Caco-2 (cell line): ENCODE data around the gene TMEM196. TPM values are rescaled to one million over a fixed set of nuclear protein-coding genes. Genes with fewer than 3 reads are reported as not detected.

Experiments used
- BruUV-seq: library from RNA; stranded (reverse); fragments of 400-500 nt; replicated peaks from 2 replicates; lab custom pipeline; 2021; lab: Mats Ljungman, UMichigan
- CTCF ChIA-PET: fragments of 300-600 bp; sonication (Branson Sonifier 250); formaldehyde crosslinking; loops from one replicate; lab custom pipeline; 2022; ENCODE audit warnings: antibody characterized with exemption; lab: Charles Lee
- POLR2A ChIA-PET: fragments of 300-600 bp; sonication (Branson Sonifier 250); formaldehyde crosslinking; loops from one replicate; lab custom pipeline; 2022; ENCODE audit warnings: antibody characterized with exemption; lab: Charles Lee
- DNase-seq, 2 experiments: peaks; one replicate each; pipeline versions ENCODE4 v3.0.0 to v3.0.0-alpha.2; 2020 to 2022
- H3K27me3 ChIP-seq: replicated peaks from 2 replicates; pipeline ENCODE4 v1.6.0; 2011; ENCODE audit warnings: low read length; ENCODE audit not compliant: control insufficient read depth, insufficient read depth
- H3K36me3 ChIP-seq: 2 replicates; pipeline ENCODE4 v1.5.1; 2011; ENCODE audit warnings: low read length; ENCODE audit not compliant: control insufficient read depth, insufficient read depth
- H3K4me1 ChIP-seq: fragments of 250-450 bp; sonication (Bioruptor Pico); 2 replicates; pipeline ENCODE4 v1.5.1; 2020; ENCODE audit warnings: mild to moderate bottlenecking
- H3K4me3 ChIP-seq: 2 replicates; pipeline ENCODE4 v1.5.1; 2011; ENCODE audit warnings: low read depth, mild to moderate bottlenecking, control low read depth, low read length
- H3K9me3 ChIP-seq: fragments of 250-450 bp; sonication (Bioruptor Pico); 2 replicates; pipeline ENCODE4 v1.5.1; 2020; ENCODE audit warnings: mild to moderate bottlenecking, moderate library complexity
- H3K27ac Mint-ChIP-seq: one replicate; pipeline ENCODE4 v1.8.0; 2022; ENCODE audit warnings: mixed read lengths; ENCODE audit not compliant: unreplicated experiment
- H3K27me3 Mint-ChIP-seq: one replicate; pipeline ENCODE4 v1.8.0; 2022; ENCODE audit warnings: mixed read lengths; ENCODE audit not compliant: insufficient read depth, unreplicated experiment
- H3K36me3 Mint-ChIP-seq: one replicate; pipeline ENCODE4 v1.8.0; 2022; ENCODE audit warnings: mild to moderate bottlenecking, mixed read lengths; ENCODE audit not compliant: insufficient read depth, unreplicated experiment
- H3K4me1 Mint-ChIP-seq: one replicate; pipeline ENCODE4 v1.8.0; 2022; ENCODE audit warnings: low read depth, mixed read lengths; ENCODE audit not compliant: unreplicated experiment
- H3K4me3 Mint-ChIP-seq: one replicate; pipeline ENCODE4 v1.8.0; 2022; ENCODE audit warnings: mild to moderate bottlenecking, moderate library complexity, mixed read lengths; ENCODE audit not compliant: unreplicated experiment
- H3K9me3 Mint-ChIP-seq: one replicate; pipeline ENCODE4 v1.8.0; 2022; ENCODE audit warnings: mixed read lengths; ENCODE audit not compliant: unreplicated experiment
- intact Hi-C: fragments of 100-400 bp; cut with micrococcal nuclease; formaldehyde crosslinking; loops from one replicate; pipeline ENCODE4 v1.10.0; 2022; ENCODE audit not compliant: unreplicated experiment
- total RNA-seq: library from RNA; stranded (reverse); gene quantifications from 2 replicates; pipeline ENCODE4 v1.2.3, GENCODE V29; 2022
- TF ChIP-seq, protein P1 (sequence below), 2 experiments: fragments of 200-600 bp in 1 of 2; IDR thresholded peaks; 1 replicate in 1 of 2; 2 replicates in 1 of 2; pipeline versions ENCODE4 v1.5.1 to v1.8.0; 2011 to 2022; ENCODE audit warnings: antibody characterized with exemption in 1 of 2, control low read depth in 1 of 2, inconsistent platforms in 1 of 2, low read depth in 1 of 2, low read length in 1 of 2, mild to moderate bottlenecking in 1 of 2, moderate library complexity in 1 of 2; ENCODE audit not compliant: insufficient read depth in 1 of 2, severe bottlenecking in 1 of 2, unreplicated experiment in 1 of 2

Gene TMEM196
- total RNA-seq, 1 experiment from 2014 or later = not detected

DNA sequence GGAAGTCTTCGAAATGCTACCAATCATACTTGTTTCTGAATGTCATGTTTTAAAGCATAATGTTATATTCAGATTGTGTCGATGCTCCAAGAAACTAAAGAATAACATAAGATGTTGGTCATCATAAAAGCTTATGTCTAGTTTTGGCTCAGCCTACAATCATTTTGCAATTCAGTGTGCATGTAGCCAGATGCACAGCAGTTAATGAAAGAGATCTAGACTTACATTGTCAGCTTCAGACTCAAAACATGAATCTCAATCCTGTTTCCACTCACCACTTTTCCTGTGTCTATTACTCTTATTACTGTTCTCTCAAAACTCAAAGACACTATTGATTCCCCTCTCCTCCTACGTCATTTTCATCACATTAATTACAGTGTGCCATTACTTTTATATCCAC is 21.4 kb downstream of the TMEM196 start:
- Mint-ChIP-seq H3K4me3 (no peak overlapping the region), H3K27ac (no peak overlapping the region), H3K27me3 (no peaks in the 10 kb centered on the region), H3K9me3 (peaks cover 9% of the 10 kb centered on the region), H3K36me3 (no peaks in the 10 kb centered on the region), H3K4me1 (peaks cover 14% of the 10 kb centered on the region)
- H3K4me1 ChIP-seq = peaks cover 8% of the 10 kb centered on the region; the same call in 1 of the 2 replicates
- intact Hi-C loops = no loop called here
- no peaks in the 10 kb centered on the region for H3K36me3 ChIP-seq
- DNase-seq = no peak
- TF ChIP-seq, protein P1, sequence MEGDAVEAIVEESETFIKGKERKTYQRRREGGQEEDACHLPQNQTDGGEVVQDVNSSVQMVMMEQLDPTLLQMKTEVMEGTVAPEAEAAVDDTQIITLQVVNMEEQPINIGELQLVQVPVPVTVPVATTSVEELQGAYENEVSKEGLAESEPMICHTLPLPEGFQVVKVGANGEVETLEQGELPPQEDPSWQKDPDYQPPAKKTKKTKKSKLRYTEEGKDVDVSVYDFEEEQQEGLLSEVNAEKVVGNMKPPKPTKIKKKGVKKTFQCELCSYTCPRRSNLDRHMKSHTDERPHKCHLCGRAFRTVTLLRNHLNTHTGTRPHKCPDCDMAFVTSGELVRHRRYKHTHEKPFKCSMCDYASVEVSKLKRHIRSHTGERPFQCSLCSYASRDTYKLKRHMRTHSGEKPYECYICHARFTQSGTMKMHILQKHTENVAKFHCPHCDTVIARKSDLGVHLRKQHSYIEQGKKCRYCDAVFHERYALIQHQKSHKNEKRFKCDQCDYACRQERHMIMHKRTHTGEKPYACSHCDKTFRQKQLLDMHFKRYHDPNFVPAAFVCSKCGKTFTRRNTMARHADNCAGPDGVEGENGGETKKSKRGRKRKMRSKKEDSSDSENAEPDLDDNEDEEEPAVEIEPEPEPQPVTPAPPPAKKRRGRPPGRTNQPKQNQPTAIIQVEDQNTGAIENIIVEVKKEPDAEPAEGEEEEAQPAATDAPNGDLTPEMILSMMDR (IDR thresholded peaks at IDR 0.05; ENCODE audit: insufficient read depth in 1 of 2, low read depth in 1 of 2, low read length in 1 of 2, severe bottlenecking in 1 of 2, unreplicated experiment in 1 of 2) = no peak
- H3K27me3 ChIP-seq = no peaks in the 10 kb centered on the region
- no TSS peak for BruUV-seq
- CTCF ChIA-PET = no interaction called here
- H3K4me3 ChIP-seq = no peak overlapping the region
- H3K9me3 ChIP-seq = no peaks in the 10 kb centered on the region
- POLR2A ChIA-PET = no interaction called here

DNA sequence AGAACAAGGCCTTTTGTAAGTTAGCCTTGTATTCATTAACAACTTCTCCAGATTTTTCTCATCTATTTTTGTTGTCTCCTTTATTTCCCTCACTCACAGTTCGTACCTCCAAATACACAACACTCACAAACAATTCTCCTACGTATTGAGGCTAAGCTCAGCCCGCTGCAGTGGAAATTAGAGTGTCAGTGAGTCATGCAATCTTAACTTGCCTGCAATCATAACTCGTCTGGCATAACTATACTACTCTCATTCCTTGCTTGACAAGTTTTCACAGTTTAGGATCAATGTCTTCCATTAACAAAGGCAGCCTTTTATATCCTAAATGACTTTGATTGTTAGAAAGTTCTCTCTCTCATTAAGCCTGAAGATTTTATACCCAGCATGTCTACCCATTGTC is 23.8 kb downstream of the TMEM196 start:
- peaks cover 9% of the 10 kb centered on the region for H3K9me3 Mint-ChIP-seq
- no TSS peak for BruUV-seq
- no peak overlapping the region for H3K4me3 Mint-ChIP-seq
- no peak overlapping the region for H3K27ac Mint-ChIP-seq
- no peak for DNase-seq
- H3K27me3 ChIP-seq = no peaks in the 10 kb centered on the region
- H3K4me3 ChIP-seq = no peak overlapping the region
- H3K9me3 ChIP-seq = no peaks in the 10 kb centered on the region
- peaks cover 6% of the 10 kb centered on the region; the same call in 1 of the 2 replicates for H3K4me1 ChIP-seq
- ChIA-PET POLR2A (no interaction called here), CTCF (interaction anchor here (0.6 kb wide), 1 partner anchor 40 kb away, joined by 3 read pairs; no protein-coding TSS in a partner anchor)
- H3K4me1 Mint-ChIP-seq = peaks cover 14% of the 10 kb centered on the region
- TF ChIP-seq, protein P1 (IDR thresholded peaks at IDR 0.05; ENCODE audit: insufficient read depth in 1 of 2, low read depth in 1 of 2, low read length in 1 of 2, severe bottlenecking in 1 of 2, unreplicated experiment in 1 of 2) = no peak
- H3K27me3 Mint-ChIP-seq = no peaks in the 10 kb centered on the region
- H3K36me3 ChIP-seq = no peaks in the 10 kb centered on the region
- intact Hi-C loops = loop anchor here (5.0 kb wide), 3 partner anchors 408 to 788 kb away; no protein-coding TSS in a partner anchor
- no peaks in the 10 kb centered on the region for H3K36me3 Mint-ChIP-seq

DNA sequence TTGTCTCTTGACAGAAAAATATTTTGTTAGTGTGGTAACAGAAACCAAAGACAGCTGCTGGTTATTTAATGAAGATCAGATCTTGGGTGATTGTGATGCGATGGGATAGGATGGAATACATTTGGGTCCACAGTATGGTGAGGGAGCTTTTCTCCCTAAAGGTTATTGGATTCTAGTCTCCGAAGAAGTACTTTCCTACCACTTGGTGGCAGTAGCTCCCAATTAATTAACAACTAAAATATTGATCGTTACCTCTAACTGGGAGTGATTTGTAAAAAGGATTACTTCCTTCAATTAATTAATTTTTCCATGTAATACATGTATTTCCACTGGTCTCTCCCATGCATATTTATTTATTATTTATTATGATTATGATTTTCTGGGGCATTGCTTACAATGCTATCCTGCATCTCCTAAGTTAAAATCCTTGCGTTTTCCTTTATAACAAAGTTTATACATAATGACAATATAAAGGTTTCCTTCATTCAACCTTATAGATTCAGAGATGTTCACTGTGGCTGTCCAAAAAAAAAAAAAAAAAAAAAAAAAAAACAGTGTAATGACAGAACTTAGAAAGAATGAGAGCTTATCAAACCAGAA is 25.6 kb downstream of the TMEM196 start:
- no peaks in the 10 kb centered on the region; the same call in 1 of the 2 replicates for H3K4me1 ChIP-seq
- TF ChIP-seq, protein P1 (IDR thresholded peaks at IDR 0.05; ENCODE audit: insufficient read depth in 1 of 2, low read depth in 1 of 2, low read length in 1 of 2, severe bottlenecking in 1 of 2, unreplicated experiment in 1 of 2) = peak; percentile 45 to 51
- Mint-ChIP-seq H3K27me3 (no peaks in the 10 kb centered on the region), H3K9me3 (peaks cover under 1% of the 10 kb centered on the region), H3K4me3 (no peak overlapping the region), H3K36me3 (no peaks in the 10 kb centered on the region), H3K27ac (no peak overlapping the region), H3K4me1 (peaks cover 14% of the 10 kb centered on the region)
- BruUV-seq = no TSS peak
- H3K36me3 ChIP-seq = no peaks in the 10 kb centered on the region
- H3K4me3 ChIP-seq = no peak overlapping the region
- ChIA-PET CTCF (interaction anchor here (0.6 to 1.9 kb wide), 15 partner anchors 34 to 850 kb away, joined by 3 to 44 read pairs (median 4); no protein-coding TSS in a partner anchor), POLR2A (interaction anchor here (0.6 to 0.7 kb wide), 2 partner anchors 252 to 360 kb away, joined by 3 read pairs; no protein-coding TSS in a partner anchor)
- intact Hi-C loops = loop anchor here (1.0 to 5.0 kb wide), 10 partner anchors 35 to 850 kb away; partner anchors contain the start of gene POLR1F
- DNase-seq = peak in 1 of 2 experiments; percentile 42
- H3K9me3 ChIP-seq = no peaks in the 10 kb centered on the region
- no peaks in the 10 kb centered on the region for H3K27me3 ChIP-seq
